SK-N-SH (cell line): Measurements from ENCODE around the gene HTR1B. TPM values are rescaled to one million over a fixed set of nuclear protein-coding genes. Genes with fewer than 3 reads are reported as not detected.

ENCODE experiments used
- CTCF ChIA-PET: fragments of 300-600, 350-600 bp; formaldehyde crosslinking; extraction: SDS; loops from one replicate; lab custom pipeline; 2021; lab: Yijun Ruan, JAX
- POLR2A ChIA-PET: fragments of 350-600 bp; sonication (Branson Sonifier 250); formaldehyde crosslinking; extraction: SDS; loops from one replicate; lab custom pipeline; 2020; ENCODE audit warnings: antibody characterized with exemption, inconsistent platforms; lab: Yijun Ruan, JAX
- DNase-seq: peaks from one replicate; pipeline ENCODE4 v3.0.0; 2012
- H2AFZ ChIP-seq: fragments of 200-600 bp; sonication (generic); 2 replicates; pipeline ENCODE4 v1.8.1; 2016; ENCODE audit warnings: antibody characterized with exemption, mild to moderate bottlenecking, low read depth
- H3F3A ChIP-seq: fragments of 200-600 bp; sonication (generic); replicated peaks from 2 replicates; pipeline ENCODE3; 2016; ENCODE audit warnings: antibody characterized with exemption, mild to moderate bottlenecking; ENCODE audit not compliant: insufficient read depth
- H3K27ac ChIP-seq, 2 experiments: fragments of 200-500 bp in 1 of 2; fragments of 200-600 bp in 1 of 2; sonication (Bioruptor generic) in 1 of 2; sonication (generic), shearing (Covaris generic) in 1 of 2; 2 replicates each; pipeline versions ENCODE4 v1.5.1 to v1.6.1; 2014 to 2016; ENCODE audit warnings: low read depth in 2 of 2, inconsistent platforms in 1 of 2, low read length in 1 of 2, mild to moderate bottlenecking in 1 of 2, mixed read lengths in 1 of 2
- H3K27me3 ChIP-seq: fragments of 200-600 bp; sonication (generic), shearing (Covaris generic); 2 replicates; pipeline ENCODE4 v1.6.1; 2016; ENCODE audit warnings: mixed run types; ENCODE audit not compliant: insufficient read depth
- H3K36me3 ChIP-seq, 2 experiments: fragments of 200-500 bp in 1 of 2; fragments of 200-600 bp in 1 of 2; sonication (Bioruptor generic) in 1 of 2; sonication (generic) in 1 of 2; replicated peaks in 1 of 2; 2 replicates each; pipeline versions ENCODE3 to v1.5.1; 2014 to 2016; ENCODE audit warnings: low read length in 1 of 2, mild to moderate bottlenecking in 1 of 2; ENCODE audit not compliant: insufficient read depth in 2 of 2, control insufficient read depth in 1 of 2
- H3K4me1 ChIP-seq, 2 experiments: fragments of 200-500 bp in 1 of 2; fragments of 200-600 bp in 1 of 2; sonication (Bioruptor generic) in 1 of 2; sonication (generic), shearing (Covaris generic) in 1 of 2; 2 replicates each; pipeline versions ENCODE4 v1.5.1 to v1.6.1; 2014 to 2016; ENCODE audit warnings: low read depth in 1 of 2, low read length in 1 of 2, mixed run types in 1 of 2; ENCODE audit not compliant: insufficient read depth in 2 of 2, control insufficient read depth in 1 of 2
- H3K4me2 ChIP-seq: fragments of 200-600 bp; sonication (generic), shearing (Covaris generic); 2 replicates; pipeline ENCODE4 v1.6.1; 2017; ENCODE audit warnings: mixed run types
- H3K4me3 ChIP-seq, 2 experiments: fragments of 200-500 bp in 1 of 2; fragments of 200-600 bp in 1 of 2; sonication (Bioruptor generic) in 1 of 2; sonication (generic), shearing (Covaris generic) in 1 of 2; 2 replicates each; pipeline versions ENCODE4 v1.5.1 to v1.8.1; 2014 to 2016; ENCODE audit warnings: low read depth in 2 of 2, inconsistent platforms in 1 of 2, low read length in 1 of 2, mild to moderate bottlenecking in 1 of 2, mixed read lengths in 1 of 2, moderate library complexity in 1 of 2
- H3K79me2 ChIP-seq: fragments of 200-600 bp; sonication (generic); 2 replicates; pipeline ENCODE4 v1.8.1; 2017; ENCODE audit warnings: mild to moderate bottlenecking; ENCODE audit not compliant: insufficient read depth
- H3K9ac ChIP-seq: fragments of 200-600 bp; sonication (generic); 2 replicates; pipeline ENCODE4 v1.6.1; 2017; ENCODE audit warnings: mixed run types
- H3K9me2 ChIP-seq: fragments of 200-600 bp; sonication (generic); 2 replicates; pipeline ENCODE4 v1.6.1; 2017; ENCODE audit warnings: mixed run types
- H3K9me3 ChIP-seq: fragments of 200-600 bp; sonication (generic); 2 replicates; pipeline ENCODE4 v1.6.1; 2017; ENCODE audit warnings: mixed run types, mild to moderate bottlenecking, moderate library complexity
- H4K20me1 ChIP-seq: fragments of 200-600 bp; sonication (generic); 2 replicates; pipeline ENCODE4 v1.6.1; 2017; ENCODE audit warnings: mild to moderate bottlenecking, mixed run types; ENCODE audit not compliant: insufficient read depth
- EP300 ChIP-seq, 2 experiments: IDR thresholded peaks; 2 replicates each; pipeline versions ENCODE4 v1.4.0 to v1.6.1; 2012; ENCODE audit warnings: borderline replicate concordance in 1 of 2, low read depth in 1 of 2, low read length in 1 of 2
- EZH2phosphoT487 ChIP-seq: fragments of 200-600 bp; sonication (generic); IDR thresholded peaks from 2 replicates; pipeline ENCODE4 v1.6.1; 2017; ENCODE audit warnings: low read depth, mixed run types, mild to moderate bottlenecking, antibody characterized with exemption, moderate library complexity, borderline replicate concordance
- FOXM1 ChIP-seq: IDR thresholded peaks from 2 replicates; pipeline ENCODE4 v1.4.0; 2012; ENCODE audit warnings: low read depth, mild to moderate bottlenecking
- GABPA ChIP-seq: IDR thresholded peaks from 2 replicates; pipeline ENCODE4 v1.4.0; 2012; ENCODE audit warnings: low read depth, mild to moderate bottlenecking
- GATA2 ChIP-seq: sonication (generic); formaldehyde crosslinking; IDR thresholded peaks from 2 replicates; pipeline ENCODE4 v1.5.0; 2020; ENCODE audit warnings: mild to moderate bottlenecking, missing genetic modification reagents
- IRF3 ChIP-seq: fragments of 150-350 bp; IDR thresholded peaks from 2 replicates; pipeline ENCODE4 v1.6.1; 2016; ENCODE audit warnings: mild to moderate bottlenecking, low read depth, low read length
- JUND ChIP-seq: IDR thresholded peaks from 2 replicates; pipeline ENCODE4 v1.4.0; 2012
- MEF2A ChIP-seq: IDR thresholded peaks from 2 replicates; pipeline ENCODE4 v1.4.0; 2012; ENCODE audit warnings: low read depth, borderline replicate concordance
- MXI1 ChIP-seq: IDR thresholded peaks from 2 replicates; pipeline ENCODE4 v1.6.1; 2012; ENCODE audit warnings: mild to moderate bottlenecking, low read depth, low read length, improper control_type of control experiment
- NFIC ChIP-seq: IDR thresholded peaks from 2 replicates; pipeline ENCODE4 v1.4.0; 2012; ENCODE audit warnings: borderline replicate concordance
- NRF1 ChIP-seq: IDR thresholded peaks from 2 replicates; pipeline ENCODE4 v1.6.1; 2012; ENCODE audit warnings: low read depth, mild to moderate bottlenecking, low read length
- PBX3 ChIP-seq: IDR thresholded peaks from 2 replicates; pipeline ENCODE4; 2012
- RAD21 ChIP-seq: IDR thresholded peaks from 2 replicates; pipeline ENCODE4 v1.6.1; 2012; ENCODE audit warnings: mild to moderate bottlenecking, low read length
- REST ChIP-seq: IDR thresholded peaks from 2 replicates; pipeline ENCODE4 v1.6.1; 2012; ENCODE audit warnings: mild to moderate bottlenecking, low read depth, low read length, moderate library complexity
- RFX5 ChIP-seq: IDR thresholded peaks from 2 replicates; pipeline ENCODE4 v1.6.1; 2012; ENCODE audit warnings: mild to moderate bottlenecking, improper control_type of control experiment, low read length
- SMC3 ChIP-seq: IDR thresholded peaks from 2 replicates; pipeline ENCODE4 v1.6.1; 2012; ENCODE audit warnings: low read depth, low read length, improper control_type of control experiment
- TAF1 ChIP-seq: IDR thresholded peaks from 2 replicates; pipeline ENCODE4 v1.6.1; 2012; ENCODE audit warnings: low read depth, mild to moderate bottlenecking, low read length, moderate library complexity, borderline replicate concordance
- TCF12 ChIP-seq: IDR thresholded peaks from 2 replicates; pipeline ENCODE4 v1.4.0; 2012
- TEAD4 ChIP-seq: IDR thresholded peaks from 2 replicates; pipeline ENCODE4 v1.4.0; 2012; ENCODE audit warnings: mild to moderate bottlenecking, borderline replicate concordance; ENCODE audit not compliant: insufficient read depth
- USF1 ChIP-seq: IDR thresholded peaks from 2 replicates; pipeline ENCODE4 v1.4.0; 2012; ENCODE audit warnings: low read depth, borderline replicate concordance
- YY1 ChIP-seq: IDR thresholded peaks from 2 replicates; pipeline ENCODE4 v1.4.0; 2012; ENCODE audit warnings: low read depth, mild to moderate bottlenecking
- ZBTB33 ChIP-seq: IDR thresholded peaks from 2 replicates; pipeline ENCODE4 v1.4.0; 2012; ENCODE audit warnings: low read depth, borderline replicate concordance
- WGBS: methylation state at CpG from one replicate; pipeline ENCODE4 v1.1.6; 2017; ENCODE audit warnings: low lambda C conversion rate; 5-methylcytosine and 5-hydroxymethylcytosine counted together
- polyA plus RNA-seq, 3 experiments: library from polyadenylated mRNA; depleted of rRNA; stranded (reverse); fragments of >200 nt; gene quantifications; 2 replicates each; pipeline ENCODE4 v1.2.3, GENCODE V29; 2012

Gene HTR1B
- polyA plus RNA-seq, 1 of the 3 experiments (the other 2 are of a cell fraction): 0.76 TPM

GRCh38 chr6:77425671-77426070 lies 37.6 kb downstream of the HTR1B start:
- DNase-seq: no peak
- Histone ChIP-seq H3K36me3 (no peaks in the 10 kb centered on the region), H2AFZ (no peak overlapping the region), H3K9me3 (no peaks in the 10 kb centered on the region), H3K9ac (no peak overlapping the region), H3F3A (peaks cover 5% of the 10 kb centered on the region), H3K9me2 (no peaks in the 10 kb centered on the region), H3K4me2 (no peak overlapping the region), H4K20me1 (no peaks in the 10 kb centered on the region), H3K4me1 (no peaks in the 10 kb centered on the region), H3K27ac (0 out of 4 replicates have a peak overlapping the region, but pooled peaks of 1 of the 2 experiments have one; percentile 9), H3K79me2 (no peaks in the 10 kb centered on the region), H3K4me3 (no peak overlapping the region), H3K27me3 (no peaks in the 10 kb centered on the region)
- TF ChIP-seq REST: no peak
- TF ChIP-seq JUND: no peak
- no peak for TF ChIP-seq NRF1
- TF ChIP-seq EP300 (IDR thresholded peaks at IDR 0.05; ENCODE audit: borderline replicate concordance in 1 of 2, low read depth in 1 of 2, low read length in 1 of 2): no peak
- TF ChIP-seq TEAD4: no peak
- CTCF ChIA-PET: no interaction called here
- POLR2A ChIA-PET: no interaction called here

GRCh38 chr6:77425216-77425615 lies 38.1 kb downstream of the HTR1B start:
- 29% methylated on average over 1 of the region's 1 CpG for WGBS
- POLR2A ChIA-PET: no interaction called here
- TF ChIP-seq NFIC (no peak), MXI1 (no peak), RAD21 (no peak), MEF2A (no peak), EZH2phosphoT487 (no peak), TAF1 (no peak), PBX3 (no peak), FOXM1 (no peak), YY1 (no peak), ZBTB33 (no peak), IRF3 (no peak), GATA2 (CRISPR knock-in tag) (no peak), RFX5 (no peak), SMC3 (no peak), NRF1 (no peak), GABPA (no peak), TCF12 (no peak), USF1 (no peak)

More at GRCh38 chr6:77425216-77425615, 38.1 kb downstream of the HTR1B start:
- Histone ChIP-seq H3K79me2 (no peaks in the 10 kb centered on the region), H3K9me2 (no peaks in the 10 kb centered on the region), H3K9me3 (no peaks in the 10 kb centered on the region), H3K4me1 (no peaks in the 10 kb centered on the region), H3K4me2 (no peak overlapping the region), H3F3A (peaks cover 5% of the 10 kb centered on the region), H3K27me3 (no peaks in the 10 kb centered on the region), H2AFZ (no peak overlapping the region), H3K27ac (no peak overlapping the region), H3K9ac (no peak overlapping the region), H3K36me3 (no peaks in the 10 kb centered on the region), H3K4me3 (no peak overlapping the region), H4K20me1 (no peaks in the 10 kb centered on the region)
- CTCF ChIA-PET: interaction anchor here (1.0 kb wide), 1 partner anchor 32 kb away, joined by 5 read pairs; no protein-coding TSS in a partner anchor
- no peak for DNase-seq
